T-helper 17 cell (primary cell): Measurements from ENCODE around the gene C3orf18. TPM values are rescaled to one million over a fixed set of nuclear protein-coding genes. Genes with fewer than 3 reads are reported as not detected.

Source experiments
- ATAC-seq: fragments of 150-1000 bp; cut with Tn5 transposase; 2 replicates; pipeline ENCODE4 v1.10.0; 2021; ENCODE audit warnings: mild to moderate bottlenecking, moderate library complexity
- DNase-seq, 3 donors: peaks; one replicate each; pipeline versions ENCODE4 v3.0.0 to v3.0.0-alpha.2; 2020 to 2021
- H3K9me3 ChIP-seq: one replicate; pipeline ENCODE4 v1.7.0; 2013; ENCODE audit warnings: low read length, mild to moderate bottlenecking; ENCODE audit not compliant: control insufficient read depth, poor library complexity, severe bottlenecking
- H3K27ac Mint-ChIP-seq: one replicate; pipeline ENCODE4 v1.8.0; 2022; ENCODE audit warnings: mild to moderate bottlenecking, moderate library complexity, mixed read lengths
- H3K27me3 Mint-ChIP-seq: one replicate; pipeline ENCODE4 v1.8.0; 2022; ENCODE audit warnings: mixed read lengths
- H3K36me3 Mint-ChIP-seq: one replicate; pipeline ENCODE4 v1.8.0; 2022; ENCODE audit warnings: low read depth, mixed read lengths
- H3K4me1 Mint-ChIP-seq: one replicate; pipeline ENCODE4 v1.8.0; 2022; ENCODE audit warnings: mild to moderate bottlenecking, mixed read lengths
- H3K4me3 Mint-ChIP-seq: one replicate; pipeline ENCODE4 v1.8.0; 2022; ENCODE audit warnings: mild to moderate bottlenecking, moderate library complexity, mixed read lengths
- total RNA-seq, 4 donors: library from RNA in 2 of 4; stranded (reverse) in 2 of 4; gene quantifications; one replicate each; pipeline ENCODE4 v1.2.3 and lab custom pipeline; 2022 to 2026

C3orf18 gene
- total RNA-seq (10 to 100 TPM; 15.0 to 17.1 TPM), total RNA-seq (lab: John Stamatoyannopoulos, UW) (15.6 to 20.6 reads per million in 2 donors)

- no peaks in the 10 kb centered on the region for H3K27me3 Mint-ChIP-seq
- ATAC-seq (peak; percentile 84), DNase-seq (peak; percentile 92 to 93 (median 92))
- no peaks in the 10 kb centered on the region for H3K9me3 ChIP-seq
- H3K4me1 Mint-ChIP-seq, result peaks cover 44% of the 10 kb centered on the region
- no peaks in the 10 kb centered on the region for H3K36me3 Mint-ChIP-seq
- peak within 1 kb of the TSS; percentile 94 for H3K4me3 Mint-ChIP-seq
- H3K27ac Mint-ChIP-seq, result peak within 1 kb of the TSS; percentile 92
Measured at GRCh38 chr3:50567386-50568167, at the start of gene C3orf18. Gene C3orf18, minus strand, starts transcription at chr3:50567747. Its CDS starts 2,048 bp downstream, at chr3:50565699.

DNA sequence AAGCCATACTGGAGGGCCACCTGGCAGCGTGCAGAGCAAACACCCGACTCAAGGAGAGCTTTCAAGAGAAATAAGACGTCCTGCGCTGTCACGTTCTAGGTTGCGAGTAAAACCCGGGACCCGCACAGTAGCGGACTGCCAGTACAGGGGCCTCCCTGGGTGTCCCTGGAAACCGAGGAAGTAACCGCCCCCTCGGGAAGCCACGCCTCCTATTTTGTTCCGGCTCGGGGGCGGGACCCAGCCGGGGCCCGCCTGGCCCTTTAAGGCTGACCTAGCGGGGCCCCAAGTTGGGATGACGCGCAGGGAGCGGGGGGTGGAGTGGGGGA is 49.2 kb upstream of the C3orf18 start:
- H3K4me1 Mint-ChIP-seq, result peaks cover 59% of the 10 kb centered on the region
- H3K27me3 Mint-ChIP-seq, result no peaks in the 10 kb centered on the region
- H3K4me3 Mint-ChIP-seq, result peak overlapping the region; percentile 97
- peaks cover 2% of the 10 kb centered on the region for H3K36me3 Mint-ChIP-seq
- H3K27ac Mint-ChIP-seq, result peak overlapping the region; percentile 91
- peak; percentile 69 for ATAC-seq
- DNase-seq, result peak; percentile 88 to 96 (median 90)
- H3K9me3 ChIP-seq, result no peaks in the 10 kb centered on the region

DNA sequence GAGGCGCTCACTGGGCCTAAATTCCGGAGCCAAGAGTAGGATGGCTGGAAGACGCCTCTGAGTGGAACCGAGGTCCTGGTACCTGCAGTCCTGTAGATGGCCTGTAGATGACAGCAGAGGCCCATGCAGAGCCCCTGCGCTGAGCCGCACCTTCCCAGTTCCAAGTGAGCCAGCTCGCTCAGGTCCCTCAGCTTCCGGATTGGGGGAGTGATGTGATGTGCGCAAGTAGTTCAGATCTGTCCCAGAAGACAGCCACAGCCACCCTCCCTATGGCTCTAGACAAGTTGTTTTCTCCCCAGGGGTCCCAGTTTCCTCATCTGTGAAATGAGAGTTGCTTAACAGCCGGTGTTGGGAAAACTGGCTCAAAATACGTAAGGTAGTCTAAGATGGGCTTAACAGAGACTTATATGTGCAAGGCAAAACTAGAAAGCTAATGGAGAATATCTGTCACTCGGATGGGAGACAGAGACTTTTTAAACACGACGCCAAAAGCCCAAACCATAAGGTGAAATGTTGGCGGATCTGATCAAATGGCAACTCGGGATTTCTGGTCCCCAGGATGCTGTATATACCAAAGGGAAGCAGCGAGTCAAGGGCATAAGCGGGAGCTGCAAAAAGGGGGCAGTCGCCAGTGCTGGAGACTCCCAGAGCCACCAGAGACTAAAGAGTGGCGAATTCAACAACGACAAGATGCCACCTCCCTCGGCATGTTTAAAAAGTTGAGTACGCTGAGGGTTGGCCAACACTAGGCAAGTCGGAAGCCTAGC is 48.6 kb upstream of the C3orf18 start:
- Mint-ChIP-seq H3K27me3 (no peaks in the 10 kb centered on the region), H3K36me3 (peaks cover 2% of the 10 kb centered on the region), H3K27ac (peak overlapping the region; percentile 91), H3K4me3 (peak overlapping the region; percentile 97), H3K4me1 (peaks cover 59% of the 10 kb centered on the region)
- H3K9me3 ChIP-seq, result no peaks in the 10 kb centered on the region
- DNase-seq (peak; percentile 67 to 74 (median 69)), ATAC-seq (peak; percentile 37)

DNA sequence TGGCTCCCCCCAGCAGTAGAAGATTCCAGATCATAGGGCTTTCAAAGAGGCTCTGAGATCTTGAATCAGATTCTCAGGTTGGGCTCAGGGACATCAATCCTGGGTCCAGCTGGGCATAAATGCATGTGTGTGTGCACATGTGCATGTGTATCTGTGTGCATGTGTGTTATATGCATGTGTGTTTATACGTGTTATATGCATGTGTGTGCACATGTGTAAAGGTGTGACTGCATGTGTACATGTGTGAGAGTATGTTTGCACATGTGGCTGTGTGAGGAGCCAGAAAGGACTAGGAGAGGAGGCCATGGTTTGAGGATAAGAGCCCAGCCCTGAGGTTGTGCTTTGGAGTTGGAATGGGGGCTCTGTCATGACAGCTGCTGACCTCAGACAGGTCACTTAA is 47.6 kb upstream of the C3orf18 start:
- H3K4me1 Mint-ChIP-seq, result peaks cover 52% of the 10 kb centered on the region
- H3K9me3 ChIP-seq, result no peaks in the 10 kb centered on the region
- no peak overlapping the region for H3K4me3 Mint-ChIP-seq
- peak overlapping the region; percentile 91 for H3K27ac Mint-ChIP-seq
- DNase-seq, result no peak
- peaks cover 8% of the 10 kb centered on the region for H3K36me3 Mint-ChIP-seq
- no peak for ATAC-seq
- no peaks in the 10 kb centered on the region for H3K27me3 Mint-ChIP-seq

- Mint-ChIP-seq H3K36me3 (peaks cover 18% of the 10 kb centered on the region), H3K4me3 (peak overlapping the region; percentile 98)
- ATAC-seq, result no peak
Measured at GRCh38 chr3:50612970-50613846, 45.7 kb upstream of the C3orf18 start.

DNA sequence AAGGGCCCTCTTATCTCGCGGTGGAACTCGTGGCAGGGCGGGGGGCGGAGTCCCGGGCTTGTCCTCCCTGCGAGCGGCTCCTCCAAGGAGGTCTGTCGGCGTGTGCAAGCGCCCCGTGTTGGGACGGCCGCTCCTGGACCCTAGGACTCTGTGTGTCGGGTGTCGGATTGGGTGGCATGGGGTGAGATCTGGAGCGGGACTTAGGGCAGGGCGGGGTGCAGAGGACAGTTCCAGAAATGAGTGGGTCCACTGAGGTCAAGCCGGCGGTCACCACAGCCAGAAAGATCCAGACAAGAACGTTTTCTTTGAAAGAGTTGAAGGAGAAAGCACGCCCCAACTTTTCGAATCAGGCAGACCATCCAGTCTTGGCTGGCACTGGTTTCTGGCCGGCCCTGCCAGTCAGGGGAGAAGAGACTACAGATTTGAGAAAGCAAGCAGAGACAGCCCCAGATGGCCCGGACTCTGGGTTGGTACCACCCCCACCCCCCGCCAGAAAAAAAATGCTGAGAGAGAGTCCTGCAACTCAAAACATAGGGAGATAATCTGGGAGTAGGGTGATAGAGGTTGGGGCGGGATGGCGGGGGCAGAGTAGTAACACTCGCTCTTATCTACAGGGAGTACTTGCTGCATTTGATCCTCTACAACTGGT is 44.8 kb upstream of the C3orf18 start:
- Mint-ChIP-seq H3K36me3 (peaks cover 21% of the 10 kb centered on the region), H3K4me3 (peak overlapping the region; percentile 98), H3K4me1 (peaks cover 55% of the 10 kb centered on the region), H3K27ac (peak overlapping the region; percentile 98), H3K27me3 (no peaks in the 10 kb centered on the region)
- H3K9me3 ChIP-seq, result no peaks in the 10 kb centered on the region
- DNase-seq, result no peak
- ATAC-seq, result no peak

More at GRCh38 chr3:50612970-50613846, 45.7 kb upstream of the C3orf18 start:
- no peak for DNase-seq
- Mint-ChIP-seq H3K27me3 (no peaks in the 10 kb centered on the region), H3K4me1 (peaks cover 50% of the 10 kb centered on the region), H3K27ac (peak overlapping the region; percentile 98)
- no peaks in the 10 kb centered on the region for H3K9me3 ChIP-seq

GRCh38 chr3:50611464-50612233 is 44.1 kb upstream of the C3orf18 start, which contains the start of gene CISH:
Gene CISH, minus strand, starts transcription at chr3:50611774. Its CDS starts 124 bp downstream, at chr3:50611650.
- no peaks in the 10 kb centered on the region for H3K9me3 ChIP-seq
- Mint-ChIP-seq H3K27me3 (no peaks in the 10 kb centered on the region), H3K4me1 (peaks cover 56% of the 10 kb centered on the region), H3K4me3 (peak within 1 kb of the TSS; percentile 98), H3K27ac (peak within 1 kb of the TSS; percentile 98), H3K36me3 (peaks cover 21% of the 10 kb centered on the region)
- DNase-seq (peak; percentile 81 to 92 (median 90)), ATAC-seq (peak; percentile 77)

DNA sequence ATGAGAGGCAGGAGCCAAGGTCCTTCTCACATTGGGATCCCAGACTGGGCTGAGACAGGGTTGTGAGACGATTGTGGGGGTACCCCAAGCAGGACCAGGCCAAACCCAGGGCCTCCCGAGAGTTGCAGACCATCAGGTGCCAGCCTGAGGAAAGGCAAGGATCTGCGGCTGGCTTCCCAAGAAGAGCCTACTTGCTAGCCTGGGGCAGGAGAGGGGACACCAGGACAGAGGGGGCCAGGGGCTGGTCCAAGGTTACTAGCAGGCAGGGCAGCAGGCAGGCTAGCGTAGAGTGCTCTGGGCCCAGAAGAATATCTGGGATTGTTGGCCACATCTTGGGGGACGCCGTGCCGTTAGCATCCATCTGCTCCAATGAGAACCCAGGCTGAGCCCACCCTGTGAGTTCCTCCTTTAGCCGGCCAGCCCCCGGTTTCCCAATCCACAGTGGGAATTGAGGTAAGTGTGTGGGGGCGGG is 43.5 kb upstream of the C3orf18 start:
- Mint-ChIP-seq H3K36me3 (peaks cover 22% of the 10 kb centered on the region), H3K27ac (peak overlapping the region; percentile 98), H3K4me3 (peak overlapping the region; percentile 98), H3K4me1 (peaks cover 52% of the 10 kb centered on the region), H3K27me3 (no peaks in the 10 kb centered on the region)
- ATAC-seq (no peak), DNase-seq (no peak)
- no peaks in the 10 kb centered on the region for H3K9me3 ChIP-seq

DNA sequence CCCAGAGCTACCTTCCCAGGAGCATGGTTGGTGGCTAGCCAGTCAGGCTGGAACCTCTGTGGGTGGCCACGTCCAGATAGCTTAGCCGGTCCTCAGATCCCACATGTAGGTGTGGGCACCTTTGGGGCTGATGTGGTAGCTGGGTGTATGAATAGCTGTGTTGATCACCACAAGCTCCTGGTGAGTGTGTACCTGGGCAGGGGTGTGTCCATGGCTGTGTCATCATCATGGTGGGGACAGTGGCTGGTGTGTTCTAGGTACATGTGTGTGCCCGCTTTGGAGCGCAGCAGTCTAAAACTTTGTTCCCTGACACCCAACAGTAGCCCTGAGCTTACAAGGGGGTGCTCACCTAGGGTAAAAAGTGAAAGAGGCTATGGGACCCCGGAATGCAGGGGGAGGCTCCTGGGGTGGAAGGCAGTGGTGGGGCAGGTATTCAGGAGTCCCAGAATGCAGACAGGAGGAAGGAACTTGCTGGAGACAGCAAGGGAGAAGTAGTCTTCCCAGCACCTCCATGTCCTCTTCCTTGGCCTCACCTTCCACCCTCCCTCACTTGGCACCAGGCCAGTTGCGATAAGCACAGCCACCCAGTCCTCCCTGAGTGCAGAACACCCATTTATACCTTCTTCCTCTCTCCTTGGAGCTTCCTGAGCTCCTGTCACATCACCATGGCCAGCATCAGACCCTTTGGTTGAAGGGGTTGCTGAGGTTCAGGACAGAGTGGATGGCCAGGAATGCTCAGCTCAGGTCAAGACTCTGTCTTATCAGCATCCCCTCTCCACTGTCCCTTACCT is 42.8 kb upstream of the C3orf18 start:
- Mint-ChIP-seq H3K4me1 (peaks cover 54% of the 10 kb centered on the region), H3K36me3 (peaks cover 28% of the 10 kb centered on the region), H3K27me3 (no peaks in the 10 kb centered on the region), H3K4me3 (peak overlapping the region; percentile 98), H3K27ac (peak overlapping the region; percentile 98)
- ATAC-seq, result no peak
- no peak for DNase-seq
- no peaks in the 10 kb centered on the region for H3K9me3 ChIP-seq

GRCh38 chr3:50609763-50610085 is 42.2 kb upstream of the C3orf18 start:
- no peaks in the 10 kb centered on the region for H3K27me3 Mint-ChIP-seq
- H3K9me3 ChIP-seq, result no peaks in the 10 kb centered on the region
- DNase-seq (no peak), ATAC-seq (no peak)
- H3K36me3 Mint-ChIP-seq, result peaks cover 29% of the 10 kb centered on the region
- H3K4me3 Mint-ChIP-seq, result peak overlapping the region; percentile 98
- peaks cover 61% of the 10 kb centered on the region for H3K4me1 Mint-ChIP-seq
- H3K27ac Mint-ChIP-seq, result peak overlapping the region; percentile 98

- H3K27me3 Mint-ChIP-seq, result no peaks in the 10 kb centered on the region
- H3K27ac Mint-ChIP-seq, result peak overlapping the region; percentile 98
- no peaks in the 10 kb centered on the region for H3K9me3 ChIP-seq
- H3K4me1 Mint-ChIP-seq, result peaks cover 65% of the 10 kb centered on the region
- ATAC-seq, result no peak
- H3K36me3 Mint-ChIP-seq, result peaks cover 31% of the 10 kb centered on the region
- no peak for DNase-seq
- H3K4me3 Mint-ChIP-seq, result peak overlapping the region; percentile 98
Measured at GRCh38 chr3:50609071-50609762, 41.7 kb upstream of the C3orf18 start.
